Hepatocyte (in vitro differentiated cells): Measurements from ENCODE around the gene STYX.

Source experiments
- CTCF ChIP-seq: fragments of 200-600 bp; sonication (generic); IDR thresholded peaks from 2 replicates; pipeline ENCODE4 v1.5.1; 2016; ENCODE audit warnings: antibody characterized with exemption, mild to moderate bottlenecking; ENCODE audit not compliant: poor library complexity
- EZH2 ChIP-seq: fragments of 200-600 bp; sonication (generic); IDR thresholded peaks from 2 replicates; pipeline ENCODE4 v1.6.1; 2016; ENCODE audit warnings: antibody characterized with exemption, mild to moderate bottlenecking, borderline replicate concordance
- EZH2phosphoT487 ChIP-seq: fragments of 200-600 bp; sonication (generic); IDR thresholded peaks from one replicate; pipeline ENCODE4 v1.6.1; 2018; ENCODE audit warnings: antibody characterized with exemption, mild to moderate bottlenecking, low read depth, moderate library complexity; ENCODE audit not compliant: unreplicated experiment, severe bottlenecking

GRCh38 chr14:52706724-52707706, 23.0 kb upstream of the STYX start, which contains the start of gene PSMC6:
- TF ChIP-seq EZH2 (no peak), CTCF (no peak), EZH2phosphoT487 (no peak)
